Transverse colon (tissue), 4 donors: Measurements from ENCODE around the gene CRB2. TPM values are rescaled to one million over a fixed set of nuclear protein-coding genes. Genes with fewer than 3 reads are reported as not detected.
A peak's percentile ranks its signal among the peaks of the same experiment; 100 is the strongest.
"Not testable (repeated sequence)": the region's sequence is repeated elsewhere in the genome, so short reads cannot be mapped to it uniquely, and the experiment has no call there.

Experiments used
- DNase-seq: peaks from one replicate; pipeline ENCODE4 v3.0.0-alpha.2; 2019
- H3K27ac ChIP-seq, 4 donors: fragments of 200-600 bp; sonication (generic); 2 replicates each; pipeline ENCODE4 v1.5.1; 2016 to 2018; ENCODE audit warnings: inconsistent platforms in 4 of 4
- H3K27me3 ChIP-seq: fragments of 200-600 bp; sonication (generic); 2 replicates; pipeline ENCODE4 v1.5.1; 2017; ENCODE audit warnings: inconsistent platforms
- H3K36me3 ChIP-seq, 4 donors: fragments of 200-600 bp; sonication (generic); 2 replicates each; pipeline ENCODE4 v1.5.1; 2017 to 2019; ENCODE audit warnings: inconsistent platforms in 4 of 4
- H3K4me1 ChIP-seq, 4 donors: fragments of 200-600 bp; sonication (generic); 2 replicates each; pipeline ENCODE4 v1.5.1; 2017 to 2020; ENCODE audit warnings: inconsistent platforms in 4 of 4
- H3K4me3 ChIP-seq, 4 donors: fragments of 200-600 bp; sonication (generic); 1 replicate in 1 of 4; 2 replicates in 3 of 4; pipeline versions ENCODE4 v1.5.1 to v1.6.1; 2017 to 2019; ENCODE audit warnings: inconsistent platforms in 4 of 4
- H3K9me3 ChIP-seq, 2 donors: fragments of 200-600 bp; sonication (generic); 2 replicates each; pipeline ENCODE4 v1.5.1; 2017 to 2019; ENCODE audit warnings: inconsistent platforms in 2 of 2
- EP300 ChIP-seq: sonication (generic); formaldehyde crosslinking; IDR thresholded peaks from one replicate; pipeline ENCODE4 v1.6.1; 2017; ENCODE audit warnings: antibody characterized with exemption, low read depth
- POLR2A ChIP-seq: fragments of 450-650 bp; IDR thresholded peaks from one replicate; pipeline ENCODE4 v1.6.1; 2016; ENCODE audit warnings: antibody characterized with exemption, mild to moderate bottlenecking, moderate library complexity
- POLR2AphosphoS5 ChIP-seq, 3 donors: sonication (generic); formaldehyde crosslinking; IDR thresholded peaks; one replicate each; pipeline ENCODE4 v1.6.1; 2016; ENCODE audit warnings: antibody characterized with exemption in 3 of 3
- WGBS, 2 donors: methylation state at CpG; one replicate each; pipeline ENCODE4 v1.1.5; 2018; ENCODE audit warnings: low coverage in 1 of 2; 5-methylcytosine and 5-hydroxymethylcytosine counted together
- in situ Hi-C, 4 donors: fragments of 200-750 bp; cut with MboI; loops; one replicate each; pipeline versions ENCODE4 v1.15.0 to v1.15.1; 2017; ENCODE audit warnings: low sequenced_read_pairs in 3 of 4, low pct_ligation_motif_present in 1 of 4, low pct_unique_long_range_greater_than_20kb in 1 of 4
- intact Hi-C: fragments of 100-400 bp; cut with DNase I; formaldehyde crosslinking; loops from one replicate; pipeline ENCODE4 v1.15.1; 2023; ENCODE audit warnings: low total_unique reads
- total RNA-seq, 4 donors: library from RNA; depleted of rRNA; stranded (reverse); fragments of >200 nt; gene quantifications; one replicate each; pipeline ENCODE4 v1.1.0, GENCODE V29; 2016
- TF ChIP-seq, protein P1 (sequence below), 5 experiments: fragments of 200-600 bp in 3 of 5; fragments of 450-650 bp in 2 of 5; sonication (generic) in 3 of 5; IDR thresholded peaks; 1 replicate in 2 of 5; 2 replicates in 3 of 5; pipeline ENCODE4 v1.5.1; 2016 to 2017; ENCODE audit warnings: antibody characterized with exemption in 5 of 5, inconsistent platforms in 3 of 5, mild to moderate bottlenecking in 2 of 5, moderate library complexity in 1 of 5

The CRB2 gene
- total RNA-seq, 4 donors from 2014 or later = 0.32 to 0.82 (median 0.75) TPM; not detected in 1

GRCh38 chr9:123331346-123332060 is 24.5 kb upstream of the CRB2 start:
- H3K4me3 ChIP-seq = no peak overlapping the region
- peaks cover 0 to 27% (median 14%) of the 10 kb centered on the region in 4 donors for H3K4me1 ChIP-seq
- H3K36me3 ChIP-seq = no peaks in the 10 kb centered on the region
- TF ChIP-seq, protein P1, sequence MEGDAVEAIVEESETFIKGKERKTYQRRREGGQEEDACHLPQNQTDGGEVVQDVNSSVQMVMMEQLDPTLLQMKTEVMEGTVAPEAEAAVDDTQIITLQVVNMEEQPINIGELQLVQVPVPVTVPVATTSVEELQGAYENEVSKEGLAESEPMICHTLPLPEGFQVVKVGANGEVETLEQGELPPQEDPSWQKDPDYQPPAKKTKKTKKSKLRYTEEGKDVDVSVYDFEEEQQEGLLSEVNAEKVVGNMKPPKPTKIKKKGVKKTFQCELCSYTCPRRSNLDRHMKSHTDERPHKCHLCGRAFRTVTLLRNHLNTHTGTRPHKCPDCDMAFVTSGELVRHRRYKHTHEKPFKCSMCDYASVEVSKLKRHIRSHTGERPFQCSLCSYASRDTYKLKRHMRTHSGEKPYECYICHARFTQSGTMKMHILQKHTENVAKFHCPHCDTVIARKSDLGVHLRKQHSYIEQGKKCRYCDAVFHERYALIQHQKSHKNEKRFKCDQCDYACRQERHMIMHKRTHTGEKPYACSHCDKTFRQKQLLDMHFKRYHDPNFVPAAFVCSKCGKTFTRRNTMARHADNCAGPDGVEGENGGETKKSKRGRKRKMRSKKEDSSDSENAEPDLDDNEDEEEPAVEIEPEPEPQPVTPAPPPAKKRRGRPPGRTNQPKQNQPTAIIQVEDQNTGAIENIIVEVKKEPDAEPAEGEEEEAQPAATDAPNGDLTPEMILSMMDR (IDR thresholded peaks at IDR 0.05) = no peak
- TF ChIP-seq POLR2A (no peak), POLR2AphosphoS5 (IDR thresholded peaks at IDR 0.05) (no peak), EP300 (no peak)
- H3K27me3 ChIP-seq = no peaks in the 10 kb centered on the region
- H3K27ac ChIP-seq = no peak overlapping the region
- no peak for DNase-seq
- no peaks in the 10 kb centered on the region for H3K9me3 ChIP-seq
- 87 to 94% methylated on average over 5 to 15 of the region's 15 CpGs for WGBS, 2 donors
- in situ Hi-C loops (no loop called here), intact Hi-C loops (no loop called here)

DNA sequence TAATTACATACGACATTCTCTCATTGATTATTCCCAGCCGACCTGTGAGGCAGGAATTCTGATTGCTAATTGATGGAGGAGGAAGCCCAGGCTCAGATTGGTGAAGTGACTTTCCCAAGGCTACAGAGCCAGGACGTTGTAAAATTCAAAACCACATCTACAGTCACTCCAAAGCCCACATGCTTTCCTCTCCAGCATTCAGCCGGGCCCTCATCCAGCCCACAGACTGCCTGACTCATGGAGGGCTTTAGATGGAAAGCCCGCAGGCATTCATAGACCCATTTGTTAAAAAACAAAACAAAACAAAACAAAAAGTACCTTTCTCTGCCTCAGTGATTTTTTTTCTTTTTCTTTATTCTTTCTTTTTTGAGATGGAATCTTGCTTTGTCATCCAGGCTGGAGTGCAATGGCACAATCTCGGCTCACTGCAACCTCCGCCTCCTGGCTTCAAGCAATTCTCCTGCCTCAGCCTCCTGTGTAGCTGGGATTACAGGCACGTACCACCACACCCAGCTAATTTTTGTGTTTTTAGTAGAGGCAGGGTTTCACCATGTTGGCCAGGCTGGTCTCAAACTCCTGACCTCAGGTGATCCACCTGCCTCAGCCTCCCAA is 22.8 kb upstream of the CRB2 start:
- 72 to 88% methylated on average over 4 to 8 of the region's 8 CpGs for WGBS, 2 donors
- DNase-seq, in situ Hi-C loops, H3K27me3 ChIP-seq, H3K27ac ChIP-seq, H3K4me3 ChIP-seq, H3K9me3 ChIP-seq, H3K36me3 ChIP-seq, intact Hi-C loops: not testable (repeated sequence)
- peaks cover 0 to 22% (median 14%) of the 10 kb centered on the region in 4 donors for H3K4me1 ChIP-seq

- Histone ChIP-seq H3K9me3 (no peaks in the 10 kb centered on the region), H3K4me1 (peaks cover 0 to 12% (median 9%) of the 10 kb centered on the region in 4 donors), H3K36me3 (no peaks in the 10 kb centered on the region), H3K27me3 (no peaks in the 10 kb centered on the region), H3K27ac (no peak overlapping the region), H3K4me3 (no peak overlapping the region)
- intact Hi-C loops (no loop called here), in situ Hi-C loops (no loop called here)
- no peak for DNase-seq
- TF ChIP-seq POLR2AphosphoS5 (IDR thresholded peaks at IDR 0.05) = no peak
- no peak for TF ChIP-seq EP300
- no peak for TF ChIP-seq POLR2A
- TF ChIP-seq, protein P1 (IDR thresholded peaks at IDR 0.05) = no peak
- 93 to 98% methylated on average over 3 of the region's 3 CpGs for WGBS, 2 donors
These were observed 21.4 kb upstream of the CRB2 start for GRCh38 chr9:123334639-123335038.

GRCh38 chr9:123335193-123335985 is 20.6 kb upstream of the CRB2 start:
- no peak for DNase-seq
- H3K27me3 ChIP-seq = no peaks in the 10 kb centered on the region
- H3K4me1 ChIP-seq = peaks cover 0 to 17% (median 7%) of the 10 kb centered on the region in 4 donors
- H3K4me3 ChIP-seq = no peak overlapping the region
- no peaks in the 10 kb centered on the region for H3K36me3 ChIP-seq
- H3K9me3 ChIP-seq = no peaks in the 10 kb centered on the region
- TF ChIP-seq, protein P1 (IDR thresholded peaks at IDR 0.05) = no peak
- TF ChIP-seq EP300 = no peak
- in situ Hi-C loops (no loop called here), intact Hi-C loops (no loop called here)
- H3K27ac ChIP-seq = peak overlapping the region in 1 of 4 donors; percentile 35
- 47 to 61% methylated on average over 7 to 9 of the region's 9 CpGs for WGBS, 2 donors
